Dedifferentiated amniotic fluid mesenchymal stem cell (primary cell): ENCODE results near the gene FAM107A.

Experiments
- DNase-seq: peaks from one replicate; pipeline ENCODE4 v3.0.0-alpha.2; 2016; ENCODE audit errors: extremely low spot score

FAM107A gene

GRCh38 chr3:58577269-58577821 is at the start of gene FAM107A:
FAM107A (minus strand) TSS chr3:58577391; CDS start chr3:58569860, 7,531 bp downstream.
- DNase-seq: peak; percentile 48

- DNase-seq: no peak
These were observed 48.1 kb upstream of the FAM107A start for GRCh38 chr3:58625196-58625824.

- DNase-seq: no peak
These were observed 47.4 kb upstream of the FAM107A start for GRCh38 chr3:58624550-58624949.

- DNase-seq: no peak
These were observed 46.8 kb upstream of the FAM107A start for GRCh38 chr3:58623961-58624360.

GRCh38 chr3:58623478-58623877 is 46.3 kb upstream of the FAM107A start:
- DNase-seq: no peak

GRCh38 chr3:58622892-58623291 is 45.7 kb upstream of the FAM107A start:
- no peak for DNase-seq

- DNase-seq: no peak
These were observed 45.2 kb upstream of the FAM107A start for GRCh38 chr3:58622436-58622835.

GRCh38 chr3:58621086-58621830 is 44.1 kb upstream of the FAM107A start:
- DNase-seq: no peak

GRCh38 chr3:58620421-58620820 is 43.2 kb upstream of the FAM107A start:
- DNase-seq: no peak

- DNase-seq: peak; percentile 54
These were observed 40.2 kb upstream of the FAM107A start for GRCh38 chr3:58617338-58617761.

- DNase-seq: no peak
These were observed 36.3 kb upstream of the FAM107A start for GRCh38 chr3:58613236-58614132.

GRCh38 chr3:58612830-58613229 is 35.6 kb upstream of the FAM107A start:
- no peak for DNase-seq

GRCh38 chr3:58609990-58610389 is 32.8 kb upstream of the FAM107A start:
- no peak for DNase-seq

- no peak for DNase-seq
These were observed 31.5 kb upstream of the FAM107A start for GRCh38 chr3:58608648-58609047.

- DNase-seq: no peak
These were observed 30.6 kb upstream of the FAM107A start for GRCh38 chr3:58607816-58608215.

- no peak for DNase-seq
These were observed 29.5 kb upstream of the FAM107A start for GRCh38 chr3:58606693-58607092.

GRCh38 chr3:58604031-58604430 is 26.8 kb upstream of the FAM107A start:
- no peak for DNase-seq

- DNase-seq: no peak
These were observed 26.4 kb upstream of the FAM107A start for GRCh38 chr3:58603606-58604005.

GRCh38 chr3:58597770-58598310 is 20.6 kb upstream of the FAM107A start:
- DNase-seq: no peak

- DNase-seq: no peak
These were observed 19.8 kb upstream of the FAM107A start for GRCh38 chr3:58596834-58597518.

GRCh38 chr3:58594117-58594516 is 16.9 kb upstream of the FAM107A start:
- no peak for DNase-seq
